ENCODE measurements around the gene GABRR1.

GRCh38 chr6:89145956-89146717, 71.0 kb downstream of the GABRR1 start, which contains the start of gene PM20D2:
- TF ChIP-seq, protein P1, sequence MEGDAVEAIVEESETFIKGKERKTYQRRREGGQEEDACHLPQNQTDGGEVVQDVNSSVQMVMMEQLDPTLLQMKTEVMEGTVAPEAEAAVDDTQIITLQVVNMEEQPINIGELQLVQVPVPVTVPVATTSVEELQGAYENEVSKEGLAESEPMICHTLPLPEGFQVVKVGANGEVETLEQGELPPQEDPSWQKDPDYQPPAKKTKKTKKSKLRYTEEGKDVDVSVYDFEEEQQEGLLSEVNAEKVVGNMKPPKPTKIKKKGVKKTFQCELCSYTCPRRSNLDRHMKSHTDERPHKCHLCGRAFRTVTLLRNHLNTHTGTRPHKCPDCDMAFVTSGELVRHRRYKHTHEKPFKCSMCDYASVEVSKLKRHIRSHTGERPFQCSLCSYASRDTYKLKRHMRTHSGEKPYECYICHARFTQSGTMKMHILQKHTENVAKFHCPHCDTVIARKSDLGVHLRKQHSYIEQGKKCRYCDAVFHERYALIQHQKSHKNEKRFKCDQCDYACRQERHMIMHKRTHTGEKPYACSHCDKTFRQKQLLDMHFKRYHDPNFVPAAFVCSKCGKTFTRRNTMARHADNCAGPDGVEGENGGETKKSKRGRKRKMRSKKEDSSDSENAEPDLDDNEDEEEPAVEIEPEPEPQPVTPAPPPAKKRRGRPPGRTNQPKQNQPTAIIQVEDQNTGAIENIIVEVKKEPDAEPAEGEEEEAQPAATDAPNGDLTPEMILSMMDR (conservative IDR thresholded peaks at IDR 0.05; ENCODE audit: low read length): no peak
- no peak for TF ChIP-seq EZH2phosphoT487 (IDR thresholded peaks at IDR 0.05; ENCODE audit: borderline replicate concordance, low read depth, low read length)

All from OCI-LY7 (cell line).